Neuronal stem cell (in vitro differentiated cells): ENCODE measurements around the gene PPP1R7.

Experiments used
- DNase-seq: peaks from one replicate; pipeline ENCODE4 v3.0.0-alpha.2; 2013; ENCODE audit warnings: low spot score
- H2AFZ ChIP-seq: one replicate; pipeline ENCODE4 v1.6.1; 2013; ENCODE audit warnings: mild to moderate bottlenecking, low read length, inconsistent platforms
- H2AK5ac ChIP-seq: 2 replicates; pipeline ENCODE4 v1.6.1; 2013; ENCODE audit warnings: low read depth, mild to moderate bottlenecking, inconsistent platforms, low read length, moderate library complexity, mixed read lengths
- H2BK120ac ChIP-seq: 2 replicates; pipeline ENCODE4 v1.6.1; 2013; ENCODE audit warnings: low read depth, mild to moderate bottlenecking, inconsistent platforms, low read length, moderate library complexity, mixed read lengths
- H2BK12ac ChIP-seq: one replicate; pipeline ENCODE4 v1.6.1; 2013; ENCODE audit warnings: low read length, inconsistent platforms
- H2BK15ac ChIP-seq: 2 replicates; pipeline ENCODE4 v1.6.1; 2013; ENCODE audit warnings: mild to moderate bottlenecking, low read length, inconsistent platforms, mixed read lengths
- H2BK5ac ChIP-seq: one replicate; pipeline ENCODE4 v1.6.1; 2013; ENCODE audit warnings: inconsistent platforms, mild to moderate bottlenecking, low read length, moderate library complexity
- H3K14ac ChIP-seq: one replicate; pipeline ENCODE4 v1.6.1; 2013; ENCODE audit warnings: low read length, inconsistent platforms
- H3K18ac ChIP-seq: 2 replicates; pipeline ENCODE4 v1.6.1; 2013; ENCODE audit warnings: low read length, inconsistent platforms
- H3K23ac ChIP-seq: 2 replicates; pipeline ENCODE4 v1.6.1; 2013; ENCODE audit warnings: low read depth, mild to moderate bottlenecking, mixed read lengths, low read length, inconsistent platforms; ENCODE audit not compliant: poor library complexity
- H3K27ac ChIP-seq: replicated peaks from 3 replicates; pipeline ENCODE4 v1.5.1; 2013; ENCODE audit warnings: low read length, inconsistent platforms
- H3K27me3 ChIP-seq, 3 experiments: 2 replicates each; pipeline ENCODE4 v1.6.1; 2013; ENCODE audit warnings: low read length in 3 of 3, mild to moderate bottlenecking in 2 of 3, inconsistent platforms in 1 of 3, low read depth in 1 of 3, mixed read lengths in 1 of 3, moderate library complexity in 1 of 3; ENCODE audit not compliant: control insufficient read depth in 3 of 3, insufficient read depth in 3 of 3
- H3K36me3 ChIP-seq, 2 donors: replicated peaks in 1 of 2; 2 replicates each; pipeline ENCODE4 v1.6.1; 2013; ENCODE audit warnings: low read length in 2 of 2; ENCODE audit not compliant: control insufficient read depth in 2 of 2, insufficient read depth in 2 of 2
- H3K4ac ChIP-seq: 2 replicates; pipeline ENCODE4 v1.6.1; 2013; ENCODE audit warnings: inconsistent platforms, mild to moderate bottlenecking, low read length, moderate library complexity
- H3K4me1 ChIP-seq, 2 donors: 1 replicate in 1 of 2; 2 replicates in 1 of 2; pipeline ENCODE4 v1.6.1; 2013; ENCODE audit warnings: low read length in 2 of 2, low read depth in 1 of 2; ENCODE audit not compliant: control insufficient read depth in 2 of 2, insufficient read depth in 1 of 2
- H3K4me2 ChIP-seq: one replicate; pipeline ENCODE4 v1.6.1; 2013; ENCODE audit warnings: mild to moderate bottlenecking, low read length, inconsistent platforms; ENCODE audit not compliant: insufficient read depth, poor library complexity, severe bottlenecking
- H3K4me3 ChIP-seq, 2 donors: 2 replicates each; pipeline ENCODE4 v1.5.1; 2013; ENCODE audit warnings: low read length in 2 of 2, mild to moderate bottlenecking in 2 of 2, inconsistent platforms in 1 of 2, moderate library complexity in 1 of 2
- H3K79me1 ChIP-seq: one replicate; pipeline ENCODE4 v1.6.1; 2013; ENCODE audit warnings: low read depth, mild to moderate bottlenecking, inconsistent platforms, low read length, moderate library complexity
- H3K9ac ChIP-seq: one replicate; pipeline ENCODE4 v1.6.1; 2013; ENCODE audit warnings: mild to moderate bottlenecking, low read depth, low read length, inconsistent platforms; ENCODE audit not compliant: poor library complexity
- H3K9me3 ChIP-seq, 2 donors: replicated peaks in 1 of 2; 2 replicates each; pipeline versions ENCODE3 to v1.6.1; 2013; ENCODE audit warnings: low read length in 2 of 2, mild to moderate bottlenecking in 2 of 2, inconsistent platforms in 1 of 2, low read depth in 1 of 2, mixed read lengths in 1 of 2, moderate library complexity in 1 of 2; ENCODE audit not compliant: control insufficient read depth in 2 of 2, insufficient read depth in 1 of 2
- H4K8ac ChIP-seq: one replicate; pipeline ENCODE4 v1.6.1; 2013; ENCODE audit warnings: low read depth, mild to moderate bottlenecking, inconsistent platforms, low read length, moderate library complexity
- H4K91ac ChIP-seq: one replicate; pipeline ENCODE4 v1.6.1; 2013; ENCODE audit warnings: low read length, low read depth, mild to moderate bottlenecking, inconsistent platforms; ENCODE audit not compliant: poor library complexity
- WGBS, 2 donors: extraction: QIAGEN DNeasy Blood & Tissue Kit; methylation state at CpG; one replicate each; pipeline ENCODE4 v1.1.7; 2013; ENCODE audit warnings: missing lambda C conversion rate in 2 of 2, mixed read lengths in 1 of 2; ENCODE audit not compliant: insufficient read length in 2 of 2, insufficient replicate concordance in 1 of 2; ENCODE audit errors: extremely low coverage in 2 of 2; 5-methylcytosine and 5-hydroxymethylcytosine counted together

PPP1R7 gene

DNA sequence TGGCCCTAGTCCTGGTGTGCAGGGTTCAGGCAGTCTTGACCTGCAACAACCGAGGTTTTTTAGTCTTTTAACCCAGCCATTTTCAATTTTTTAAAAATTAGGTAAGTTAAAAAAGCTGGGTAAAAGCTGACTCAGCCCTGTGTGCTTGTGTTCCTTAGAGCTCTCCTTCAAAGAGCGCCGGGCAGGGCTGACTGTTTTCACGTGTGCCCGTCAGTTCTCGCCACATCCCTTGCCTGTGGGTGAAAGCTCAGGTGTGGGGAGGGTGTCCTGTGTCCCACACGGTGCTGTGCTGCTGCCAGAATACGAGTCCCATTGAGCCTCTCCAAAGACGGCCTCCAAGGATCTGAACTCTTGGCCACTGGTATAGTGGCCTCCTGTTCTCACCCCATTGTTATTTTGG, 33.0 kb downstream of the PPP1R7 start:
- Histone ChIP-seq H2AFZ (no peak overlapping the region), H3K4me3 (no peak overlapping the region), H2AK5ac (no peak overlapping the region), H2BK120ac (no peak overlapping the region), H3K4ac (no peak overlapping the region), H2BK15ac (no peak overlapping the region), H3K4me1 (peaks cover 12% of the 10 kb centered on the region in 2 donors), H2BK12ac (no peak overlapping the region), H3K14ac (no peak overlapping the region), H3K23ac (peak overlapping the region; percentile 47), H3K36me3 (peaks cover 5 to 39% of the 10 kb centered on the region in 2 donors), H3K27ac (no peak overlapping the region), H4K91ac (no peak overlapping the region), H2BK5ac (no peak overlapping the region), H3K18ac (no peak overlapping the region), H3K27me3 (no peaks in the 10 kb centered on the region), H3K79me1 (no peaks in the 10 kb centered on the region), H3K9me3 (no peaks in the 10 kb centered on the region), H3K9ac (no peak overlapping the region), H4K8ac (no peak overlapping the region), H3K4me2 (no peak overlapping the region)
- no CpG with 5 or more reads among the region's 9 CpGs for WGBS, 2 donors
- DNase-seq = no peak

DNA sequence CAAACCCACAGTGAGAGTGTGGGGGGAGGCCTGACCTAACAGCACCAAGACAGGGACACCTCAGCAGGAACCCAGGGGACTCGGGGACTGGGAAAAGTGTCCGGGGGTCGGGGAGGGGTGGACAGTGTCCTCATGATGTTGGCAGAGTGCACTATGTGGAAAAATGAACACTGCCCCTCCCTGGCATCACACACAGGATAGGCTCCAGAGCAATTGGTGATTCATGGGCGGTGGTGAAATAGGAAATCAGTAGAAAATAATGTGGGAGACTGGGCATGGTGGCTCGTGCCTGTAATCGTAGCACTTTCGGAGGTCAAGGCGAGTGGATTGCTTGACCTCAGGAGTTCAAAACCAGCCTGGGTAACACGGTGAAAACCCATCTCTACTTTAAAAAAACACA, 34.6 kb downstream of the PPP1R7 start:
- no peak overlapping the region for H3K4ac ChIP-seq
- no peak overlapping the region for H3K4me2 ChIP-seq
- H3K18ac ChIP-seq = no peak overlapping the region
- no peak overlapping the region for H2AFZ ChIP-seq
- H3K27me3 ChIP-seq = no peaks in the 10 kb centered on the region
- WGBS, 2 donors = no CpG with 5 or more reads among the region's 9 CpGs
- no peak overlapping the region for H3K23ac ChIP-seq
- H2BK15ac ChIP-seq = no peak overlapping the region
- peak overlapping the region; percentile 27 for H3K14ac ChIP-seq
- no peak overlapping the region for H3K4me3 ChIP-seq
- H3K9me3 ChIP-seq = no peaks in the 10 kb centered on the region
- H4K91ac ChIP-seq = no peak overlapping the region
- peaks cover 5 to 26% of the 10 kb centered on the region in 2 donors for H3K36me3 ChIP-seq
- peaks cover 4% of the 10 kb centered on the region for H3K79me1 ChIP-seq
- no peak overlapping the region for H2AK5ac ChIP-seq
- no peak overlapping the region for H3K27ac ChIP-seq
- peaks cover 6 to 16% of the 10 kb centered on the region in 2 donors for H3K4me1 ChIP-seq
- no peak overlapping the region for H2BK5ac ChIP-seq
- H2BK120ac ChIP-seq = no peak overlapping the region
- no peak overlapping the region for H2BK12ac ChIP-seq
- H4K8ac ChIP-seq = no peak overlapping the region
- H3K9ac ChIP-seq = no peak overlapping the region
- no peak for DNase-seq

DNA sequence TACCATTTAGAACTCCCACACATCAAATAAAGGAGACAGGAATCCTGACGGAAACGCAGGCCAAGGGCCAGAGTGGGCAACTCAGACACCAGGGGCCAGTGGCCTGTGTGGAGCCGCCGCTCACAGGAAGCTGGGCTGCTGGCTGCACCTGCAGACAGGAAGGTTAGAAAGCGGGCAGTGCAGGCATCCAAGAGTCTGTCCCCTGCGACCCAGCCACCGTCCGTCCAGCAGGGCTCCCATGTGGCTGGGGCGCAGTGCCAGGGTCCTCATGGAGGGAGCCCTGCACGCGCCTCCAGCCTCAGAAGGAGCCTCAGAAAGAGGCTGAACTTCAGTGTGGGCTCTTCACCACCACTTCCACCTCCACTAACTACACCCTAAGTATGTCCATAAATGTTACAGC, 35.7 kb downstream of the PPP1R7 start:
- no CpG with 5 or more reads among the region's 11 CpGs for WGBS, 2 donors
- no peak overlapping the region for H2AFZ ChIP-seq
- no peak overlapping the region for H4K91ac ChIP-seq
- no peaks in the 10 kb centered on the region for H3K27me3 ChIP-seq
- no peak overlapping the region for H2BK5ac ChIP-seq
- H3K4me3 ChIP-seq = no peak overlapping the region
- no peak overlapping the region for H3K23ac ChIP-seq
- peaks cover 6 to 15% of the 10 kb centered on the region in 2 donors for H3K4me1 ChIP-seq
- no peak for DNase-seq
- H4K8ac ChIP-seq = no peak overlapping the region
- no peak overlapping the region for H3K4me2 ChIP-seq
- no peak overlapping the region for H3K18ac ChIP-seq
- no peaks in the 10 kb centered on the region for H3K9me3 ChIP-seq
- H2BK120ac ChIP-seq = no peak overlapping the region
- no peak overlapping the region for H3K4ac ChIP-seq
- H3K9ac ChIP-seq = no peak overlapping the region
- H3K14ac ChIP-seq = no peak overlapping the region
- no peak overlapping the region for H2BK15ac ChIP-seq
- peaks cover 4% of the 10 kb centered on the region for H3K79me1 ChIP-seq
- peaks cover 5 to 22% of the 10 kb centered on the region in 2 donors for H3K36me3 ChIP-seq
- H2BK12ac ChIP-seq = peak overlapping the region; percentile 22
- H3K27ac ChIP-seq = no peak overlapping the region
- H2AK5ac ChIP-seq = peak overlapping the region; percentile 81

DNA sequence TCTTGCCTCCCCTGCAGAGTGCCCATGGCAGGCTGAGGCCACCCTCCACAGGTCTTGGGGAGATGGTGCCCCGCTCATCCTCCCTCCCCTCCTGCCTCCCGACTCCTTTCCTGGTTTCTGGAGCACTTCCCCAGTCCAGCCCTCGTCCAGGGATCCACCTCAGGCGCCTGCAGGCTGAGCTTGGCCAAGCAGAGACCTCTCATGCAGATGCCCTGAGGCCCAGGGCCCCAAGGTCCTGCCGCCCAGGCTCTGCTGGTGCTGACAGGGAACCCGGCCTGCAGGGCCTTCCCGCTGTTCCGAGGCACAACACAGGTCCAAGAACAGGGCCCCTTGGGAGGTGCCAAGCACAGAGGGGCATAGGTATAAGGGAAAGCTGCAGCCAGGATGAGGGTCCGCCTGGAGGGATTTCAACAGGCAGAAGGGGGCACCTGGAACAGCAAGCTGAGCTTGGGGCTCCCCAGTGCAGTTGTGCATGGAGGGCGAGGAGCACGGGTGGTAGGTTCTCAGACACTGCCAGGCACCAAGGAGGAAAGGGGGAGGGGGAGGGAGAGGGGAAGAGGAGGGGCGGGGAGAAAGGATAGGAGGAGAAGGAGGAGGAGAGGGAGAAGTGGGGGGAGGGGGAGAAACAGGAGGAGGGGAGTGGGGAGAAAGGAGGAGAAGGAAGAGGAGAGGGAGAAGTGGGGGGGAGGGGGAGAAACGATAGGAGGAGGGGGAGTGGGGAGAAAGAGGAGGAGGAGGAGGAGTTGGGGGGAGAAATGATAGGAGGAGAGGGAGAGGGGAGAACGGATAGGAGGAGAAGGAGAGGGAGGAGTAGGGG, 37.0 kb downstream of the PPP1R7 start:
- 100% methylated on average over 1 of the region's 14 CpGs; no CpG with 5 or more reads in 1 of the 2 donors for whole genome bisulfite sequencing, 2 donors
- Histone ChIP-seq H3K27ac (no peak overlapping the region), H3K4me2 (no peak overlapping the region), H4K8ac (no peak overlapping the region), H3K23ac (peak overlapping the region; percentile 60), H3K79me1 (peaks cover 4% of the 10 kb centered on the region), H3K9ac (no peak overlapping the region), H3K36me3 (peaks cover 5 to 14% of the 10 kb centered on the region in 2 donors), H2BK5ac (peak overlapping the region; percentile 83), H3K4me3 (no peak overlapping the region), H3K27me3 (no peaks in the 10 kb centered on the region), H3K14ac (no peak overlapping the region), H2BK120ac (no peak overlapping the region), H4K91ac (peak overlapping the region; percentile 64), H3K9me3 (no peaks in the 10 kb centered on the region), H2BK12ac (no peak overlapping the region), H3K4ac (peak overlapping the region; percentile 10), H3K4me1 (peaks cover 6 to 15% of the 10 kb centered on the region in 2 donors), H2AK5ac (peak overlapping the region; percentile 53), H2AFZ (peak overlapping the region; percentile 65), H3K18ac (peak overlapping the region; percentile 92), H2BK15ac (peak overlapping the region; percentile 87)
- DNase-seq = no peak
